GM21447 (cell line): ENCODE data around the gene BMP2K.
A peak's percentile ranks its signal among the peaks of the same experiment; 100 is the strongest.

Experiments
- ATAC-seq: cut with Tn5 transposase; IDR thresholded peaks from one replicate; pipeline ENCODE4 v1.9.1; 2021; ENCODE audit not compliant: unreplicated experiment

BMP2K gene

GRCh38 chr4:78763763-78764387 is 12.3 kb upstream of the BMP2K start:
- ATAC-seq: no peak

- no peak for ATAC-seq
Observed at GRCh38 chr4:78764498-78764961, 11.6 kb upstream of the BMP2K start.

GRCh38 chr4:78765432-78766006 is 10.6 kb upstream of the BMP2K start:
- no peak for ATAC-seq

GRCh38 chr4:78766026-78766425 is 10.1 kb upstream of the BMP2K start:
- ATAC-seq: no peak

- ATAC-seq: peak; percentile 88
Observed at GRCh38 chr4:78766650-78767049, 9.5 kb upstream of the BMP2K start.

GRCh38 chr4:78767350-78767749 is 8.8 kb upstream of the BMP2K start:
- peak; percentile 63 for ATAC-seq

GRCh38 chr4:78768452-78769180 is 7.5 kb upstream of the BMP2K start:
- no peak for ATAC-seq

GRCh38 chr4:78770091-78770642 is 6.0 kb upstream of the BMP2K start:
- ATAC-seq: no peak

- no peak for ATAC-seq
Observed at GRCh38 chr4:78772526-78773091, 3.5 kb upstream of the BMP2K start.

GRCh38 chr4:78774417-78774816 is 1.7 kb upstream of the BMP2K start:
- ATAC-seq: no peak

- peak; percentile 46 for ATAC-seq
Observed at GRCh38 chr4:78775303-78776078, 659 bp upstream of the BMP2K start.

- peak; percentile 39 for ATAC-seq
Observed at GRCh38 chr4:78776729-78777575, 802 bp downstream of the BMP2K start.

- no peak for ATAC-seq
Observed at GRCh38 chr4:78777576-78777940, 1.4 kb downstream of the BMP2K start.

GRCh38 chr4:78778530-78778929 is 2.4 kb downstream of the BMP2K start:
- no peak for ATAC-seq

- ATAC-seq: no peak
Observed at GRCh38 chr4:78779280-78779679, 3.1 kb downstream of the BMP2K start.

- no peak for ATAC-seq
Observed at GRCh38 chr4:78780093-78780492, 3.9 kb downstream of the BMP2K start.

- no peak for ATAC-seq
Observed at GRCh38 chr4:78781139-78781538, 5.0 kb downstream of the BMP2K start.

GRCh38 chr4:78781924-78782323 is 5.8 kb downstream of the BMP2K start:
- ATAC-seq: no peak

GRCh38 chr4:78784236-78784865 is 8.2 kb downstream of the BMP2K start:
- ATAC-seq: no peak
